Liver (tissue), 9 donors: ENCODE results near the gene ATP5MC2. TPM values are rescaled to one million over a fixed set of nuclear protein-coding genes. Genes with fewer than 3 reads are reported as not detected.

ENCODE experiments used
- DNase-seq: peaks from one replicate; pipeline ENCODE4 v3.0.0-alpha.2; 2017; ENCODE audit warnings: low spot score
- H3K27ac ChIP-seq, 2 donors: one replicate each; pipeline ENCODE4 v1.7.0; 2013; ENCODE audit warnings: inconsistent platforms in 2 of 2, low read length in 2 of 2, control low read depth in 1 of 2, low read depth in 1 of 2, mild to moderate bottlenecking in 1 of 2
- H3K27me3 ChIP-seq, 4 donors: one replicate each; pipeline versions ENCODE4 v1.6.1 to v1.7.0; 2013; ENCODE audit warnings: low read length in 3 of 4, inconsistent platforms in 1 of 4, mild to moderate bottlenecking in 1 of 4, moderate library complexity in 1 of 4; ENCODE audit not compliant: control insufficient read depth in 4 of 4, insufficient read depth in 4 of 4
- H3K36me3 ChIP-seq, 4 donors: one replicate each; pipeline versions ENCODE4 v1.6.1 to v1.7.0; 2013; ENCODE audit warnings: low read length in 3 of 4, mild to moderate bottlenecking in 3 of 4, low read depth in 1 of 4, moderate library complexity in 1 of 4; ENCODE audit not compliant: control insufficient read depth in 4 of 4, insufficient read depth in 3 of 4
- H3K4me1 ChIP-seq, 4 donors: one replicate each; pipeline versions ENCODE4 v1.6.1 to v1.7.0; 2013; ENCODE audit warnings: low read length in 3 of 4, mild to moderate bottlenecking in 3 of 4, moderate library complexity in 1 of 4; ENCODE audit not compliant: control insufficient read depth in 4 of 4, insufficient read depth in 4 of 4
- H3K4me3 ChIP-seq, 3 donors: one replicate each; pipeline versions ENCODE4 v1.6.1 to v1.7.0; 2013; ENCODE audit warnings: low read length in 3 of 3, control low read depth in 1 of 3, low read depth in 1 of 3, mild to moderate bottlenecking in 1 of 3
- H3K9ac ChIP-seq, 2 donors: one replicate each; pipeline ENCODE4 v1.7.0; 2013; ENCODE audit warnings: low read length in 2 of 2, mild to moderate bottlenecking in 2 of 2, moderate library complexity in 2 of 2, control low read depth in 1 of 2, low read depth in 1 of 2
- H3K9me3 ChIP-seq, 4 donors: one replicate each; pipeline versions ENCODE4 v1.6.1 to v1.7.0; 2013; ENCODE audit warnings: low read length in 3 of 4; ENCODE audit not compliant: control insufficient read depth in 4 of 4
- EGR1 ChIP-seq, 2 donors: IDR thresholded peaks; 2 replicates each; pipeline ENCODE4 v1.6.1; 2016 to 2018; ENCODE audit warnings: antibody characterized with exemption in 2 of 2, low read depth in 2 of 2
- FOXA1 ChIP-seq: IDR thresholded peaks from 2 replicates; pipeline ENCODE4 v1.6.1; 2016; ENCODE audit warnings: antibody characterized with exemption
- FOXA2 ChIP-seq: IDR thresholded peaks from 2 replicates; pipeline ENCODE4 v1.6.1; 2016; ENCODE audit warnings: antibody characterized with exemption
- GABPA ChIP-seq, 2 donors: IDR thresholded peaks in 1 of 2; conservative IDR thresholded peaks in 1 of 2; 2 replicates each; pipeline ENCODE4 v1.6.1; 2016; ENCODE audit warnings: antibody characterized with exemption in 2 of 2, mild to moderate bottlenecking in 1 of 2, moderate library complexity in 1 of 2
- HNF4A ChIP-seq, 2 donors: conservative IDR thresholded peaks; 2 replicates each; pipeline ENCODE4 v1.6.1; 2016; ENCODE audit warnings: antibody characterized with exemption in 2 of 2, mild to moderate bottlenecking in 2 of 2
- HNF4G ChIP-seq: IDR thresholded peaks from 2 replicates; pipeline ENCODE4 v1.6.1; 2016; ENCODE audit warnings: antibody characterized with exemption
- JUND ChIP-seq, 2 donors: IDR thresholded peaks; 2 replicates each; pipeline ENCODE4 v1.6.1; 2016; ENCODE audit warnings: antibody characterized with exemption in 2 of 2
- NR2F2 ChIP-seq: IDR thresholded peaks from 2 replicates; pipeline ENCODE4 v1.6.1; 2016; ENCODE audit warnings: antibody characterized with exemption
- RAD21 ChIP-seq, 2 donors: IDR thresholded peaks; 2 replicates each; pipeline ENCODE4 v1.6.1; 2016; ENCODE audit warnings: antibody characterized with exemption in 2 of 2, mild to moderate bottlenecking in 2 of 2
- RXRA ChIP-seq, 2 donors: IDR thresholded peaks; 2 replicates each; pipeline ENCODE4 v1.6.1; 2017 to 2018; ENCODE audit warnings: antibody characterized with exemption in 2 of 2, mild to moderate bottlenecking in 1 of 2
- TAF1 ChIP-seq: conservative IDR thresholded peaks from 2 replicates; pipeline ENCODE4 v1.6.1; 2016; ENCODE audit warnings: antibody characterized with exemption, mild to moderate bottlenecking
- YY1 ChIP-seq: IDR thresholded peaks from 2 replicates; pipeline ENCODE4 v1.6.1; 2016; ENCODE audit warnings: antibody characterized with exemption, mild to moderate bottlenecking
- WGBS: extraction: QIAGEN DNeasy Blood & Tissue Kit; methylation state at CpG from one replicate; pipeline ENCODE4 v1.1.7; 2013; 5-methylcytosine and 5-hydroxymethylcytosine counted together
- polyA plus RNA-seq, 2 donors: library from polyadenylated mRNA; stranded (reverse) in 1 of 2; unstranded in 1 of 2; fragments of 200-250 nt in 1 of 2; fragments of >200 nt in 1 of 2; fragmentation: Nextera tagmentation in 1 of 2; extraction: Ambion mirVana in 1 of 2; gene quantifications; one replicate each; pipeline versions ENCODE4 v1.2.1 to v1.2.3, GENCODE V29; 2013 to 2015
- total RNA-seq, 2 donors: library from RNA; depleted of rRNA; stranded (reverse); fragments of >200 nt; gene quantifications; one replicate each; pipeline ENCODE4 v1.2.3, GENCODE V29; 2014
- TF ChIP-seq, protein P1 (sequence below): IDR thresholded peaks from 2 replicates; pipeline ENCODE4 v1.6.1; 2016; ENCODE audit warnings: antibody characterized with exemption
- TF ChIP-seq, protein P2 (sequence below): IDR thresholded peaks from 2 replicates; pipeline ENCODE4 v1.6.1; 2016; ENCODE audit warnings: antibody characterized with exemption
- TF ChIP-seq, protein P3 (sequence below): IDR thresholded peaks from 2 replicates; pipeline ENCODE4 v1.6.1; 2016; ENCODE audit warnings: antibody characterized with exemption
- TF ChIP-seq, protein P4 (sequence below): IDR thresholded peaks from 2 replicates; pipeline ENCODE4 v1.6.1; 2016; ENCODE audit warnings: antibody characterized with exemption, mild to moderate bottlenecking
- donor health status: healthy.
- donor health status: healthy.
- donor health status: healthy.
- donor health status: healthy.
- donor health status: healthy.

Gene ATP5MC2
- total and polyA plus RNA-seq, 4 donors = 57.0 to 294 (median 171) TPM

DNA sequence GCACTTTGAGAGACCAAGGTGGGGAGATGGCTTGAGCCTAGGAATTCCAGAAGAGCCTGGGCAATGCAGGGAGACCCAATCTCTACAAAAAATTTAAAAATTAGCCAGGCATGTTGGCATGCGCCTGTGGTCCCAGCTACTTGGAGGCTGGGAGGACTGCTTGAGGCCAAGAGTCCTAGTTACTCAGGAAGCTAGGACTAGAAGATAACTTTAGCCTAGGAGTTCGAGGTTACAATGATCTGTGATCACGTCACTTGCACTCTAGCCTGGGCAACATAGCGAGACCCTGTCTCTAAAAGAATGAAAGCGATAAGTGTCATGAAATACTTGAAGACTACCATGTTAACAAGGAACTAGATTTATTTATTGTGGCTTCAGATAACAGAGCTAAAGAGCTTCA lies 53.2 kb downstream of the ATP5MC2 start:
- Histone ChIP-seq H3K4me3 (no peak overlapping the region), H3K4me1 (peaks cover 3 to 53% (median 40%) of the 10 kb centered on the region in 4 donors), H3K27ac (peak overlapping the region in 1 of 2 donors; percentile 26), H3K27me3 (no peaks in the 10 kb centered on the region), H3K36me3 (no peaks in the 10 kb centered on the region), H3K9me3 (no peaks in the 10 kb centered on the region), H3K9ac (no peak overlapping the region)
- WGBS = 94% methylated on average over 5 of the region's 5 CpGs
- no peak for TF ChIP-seq GABPA (IDR thresholded peaks at IDR 0.05 in 1 of 2, conservative IDR thresholded peaks at IDR 0.05 in 1 of 2)
- TF ChIP-seq YY1 = no peak
- no peak for TF ChIP-seq RAD21 (IDR thresholded peaks at IDR 0.05)
- DNase-seq = no peak

DNA sequence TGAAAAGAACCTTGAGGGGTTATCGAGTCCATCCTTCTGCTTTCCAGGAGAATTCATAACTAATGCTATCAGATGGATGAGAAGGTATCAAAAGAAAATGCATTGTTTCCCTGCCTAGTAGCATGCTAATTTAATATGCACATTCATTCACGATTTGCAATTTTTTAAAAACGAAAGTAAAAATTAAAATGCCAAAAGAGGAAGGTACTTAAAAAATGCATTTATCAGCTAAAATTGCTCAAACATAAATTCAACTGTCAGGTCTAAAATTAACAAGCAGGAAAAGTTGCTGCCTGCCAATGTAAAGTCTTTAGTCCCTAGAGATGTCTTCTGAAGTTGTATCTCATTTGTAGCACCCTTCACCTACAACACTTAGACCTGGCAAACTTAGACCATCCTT lies 57.6 kb downstream of the ATP5MC2 start:
- peaks cover 0 to 3% (median 0%) of the 10 kb centered on the region in 4 donors for H3K36me3 ChIP-seq
- TF ChIP-seq NR2F2 = no peak
- no peak for TF ChIP-seq JUND (IDR thresholded peaks at IDR 0.05)
- no peak for TF ChIP-seq RAD21 (IDR thresholded peaks at IDR 0.05)
- TF ChIP-seq, protein P1, sequence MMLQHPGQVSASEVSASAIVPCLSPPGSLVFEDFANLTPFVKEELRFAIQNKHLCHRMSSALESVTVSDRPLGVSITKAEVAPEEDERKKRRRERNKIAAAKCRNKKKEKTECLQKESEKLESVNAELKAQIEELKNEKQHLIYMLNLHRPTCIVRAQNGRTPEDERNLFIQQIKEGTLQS = no peak
- no peak for TF ChIP-seq EGR1 (IDR thresholded peaks at IDR 0.05; ENCODE audit: low read depth in 2 of 2)
- TF ChIP-seq, protein P2, sequence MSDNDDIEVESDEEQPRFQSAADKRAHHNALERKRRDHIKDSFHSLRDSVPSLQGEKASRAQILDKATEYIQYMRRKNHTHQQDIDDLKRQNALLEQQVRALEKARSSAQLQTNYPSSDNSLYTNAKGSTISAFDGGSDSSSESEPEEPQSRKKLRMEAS = no peak
- no peak for TF ChIP-seq YY1
- TF ChIP-seq GABPA (IDR thresholded peaks at IDR 0.05 in 1 of 2, conservative IDR thresholded peaks at IDR 0.05 in 1 of 2) = no peak
- no peak for TF ChIP-seq HNF4A (conservative IDR thresholded peaks at IDR 0.05)
- TF ChIP-seq, protein P3, sequence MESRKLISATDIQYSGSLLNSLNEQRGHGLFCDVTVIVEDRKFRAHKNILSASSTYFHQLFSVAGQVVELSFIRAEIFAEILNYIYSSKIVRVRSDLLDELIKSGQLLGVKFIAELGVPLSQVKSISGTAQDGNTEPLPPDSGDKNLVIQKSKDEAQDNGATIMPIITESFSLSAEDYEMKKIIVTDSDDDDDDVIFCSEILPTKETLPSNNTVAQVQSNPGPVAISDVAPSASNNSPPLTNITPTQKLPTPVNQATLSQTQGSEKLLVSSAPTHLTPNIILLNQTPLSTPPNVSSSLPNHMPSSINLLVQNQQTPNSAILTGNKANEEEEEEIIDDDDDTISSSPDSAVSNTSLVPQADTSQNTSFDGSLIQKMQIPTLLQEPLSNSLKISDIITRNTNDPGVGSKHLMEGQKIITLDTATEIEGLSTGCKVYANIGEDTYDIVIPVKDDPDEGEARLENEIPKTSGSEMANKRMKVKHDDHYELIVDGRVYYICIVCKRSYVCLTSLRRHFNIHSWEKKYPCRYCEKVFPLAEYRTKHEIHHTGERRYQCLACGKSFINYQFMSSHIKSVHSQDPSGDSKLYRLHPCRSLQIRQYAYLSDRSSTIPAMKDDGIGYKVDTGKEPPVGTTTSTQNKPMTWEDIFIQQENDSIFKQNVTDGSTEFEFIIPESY = no peak
- no peak for TF ChIP-seq RXRA (IDR thresholded peaks at IDR 0.05)
- no peak for TF ChIP-seq HNF4G
- TF ChIP-seq FOXA2 = no peak
- TF ChIP-seq, protein P4, sequence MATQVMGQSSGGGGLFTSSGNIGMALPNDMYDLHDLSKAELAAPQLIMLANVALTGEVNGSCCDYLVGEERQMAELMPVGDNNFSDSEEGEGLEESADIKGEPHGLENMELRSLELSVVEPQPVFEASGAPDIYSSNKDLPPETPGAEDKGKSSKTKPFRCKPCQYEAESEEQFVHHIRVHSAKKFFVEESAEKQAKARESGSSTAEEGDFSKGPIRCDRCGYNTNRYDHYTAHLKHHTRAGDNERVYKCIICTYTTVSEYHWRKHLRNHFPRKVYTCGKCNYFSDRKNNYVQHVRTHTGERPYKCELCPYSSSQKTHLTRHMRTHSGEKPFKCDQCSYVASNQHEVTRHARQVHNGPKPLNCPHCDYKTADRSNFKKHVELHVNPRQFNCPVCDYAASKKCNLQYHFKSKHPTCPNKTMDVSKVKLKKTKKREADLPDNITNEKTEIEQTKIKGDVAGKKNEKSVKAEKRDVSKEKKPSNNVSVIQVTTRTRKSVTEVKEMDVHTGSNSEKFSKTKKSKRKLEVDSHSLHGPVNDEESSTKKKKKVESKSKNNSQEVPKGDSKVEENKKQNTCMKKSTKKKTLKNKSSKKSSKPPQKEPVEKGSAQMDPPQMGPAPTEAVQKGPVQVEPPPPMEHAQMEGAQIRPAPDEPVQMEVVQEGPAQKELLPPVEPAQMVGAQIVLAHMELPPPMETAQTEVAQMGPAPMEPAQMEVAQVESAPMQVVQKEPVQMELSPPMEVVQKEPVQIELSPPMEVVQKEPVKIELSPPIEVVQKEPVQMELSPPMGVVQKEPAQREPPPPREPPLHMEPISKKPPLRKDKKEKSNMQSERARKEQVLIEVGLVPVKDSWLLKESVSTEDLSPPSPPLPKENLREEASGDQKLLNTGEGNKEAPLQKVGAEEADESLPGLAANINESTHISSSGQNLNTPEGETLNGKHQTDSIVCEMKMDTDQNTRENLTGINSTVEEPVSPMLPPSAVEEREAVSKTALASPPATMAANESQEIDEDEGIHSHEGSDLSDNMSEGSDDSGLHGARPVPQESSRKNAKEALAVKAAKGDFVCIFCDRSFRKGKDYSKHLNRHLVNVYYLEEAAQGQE = no peak
- no peak for TF ChIP-seq FOXA1
- TF ChIP-seq TAF1 = no peak
- H3K9ac ChIP-seq = peak overlapping the region in 1 of 2 donors; percentile 58
- H3K4me1 ChIP-seq = peaks cover 0 to 21% (median 17%) of the 10 kb centered on the region in 4 donors
- H3K27me3 ChIP-seq = no peaks in the 10 kb centered on the region
- H3K9me3 ChIP-seq = no peaks in the 10 kb centered on the region
- peak overlapping the region in 1 of 3 donors; percentile 20 for H3K4me3 ChIP-seq
- WGBS = 35% methylated on average over 3 of the region's 3 CpGs
- peak overlapping the region; percentile 19 for H3K27ac ChIP-seq
- no peak for DNase-seq
